Liver (tissue), 9 donors: ENCODE results near the gene BNC2. TPM values are rescaled to one million over a fixed set of nuclear protein-coding genes. Genes with fewer than 3 reads are reported as not detected.

Experiments
- DNase-seq: peaks from one replicate; pipeline ENCODE4 v3.0.0-alpha.2; 2017; ENCODE audit warnings: low spot score
- H3K27ac ChIP-seq, 2 donors: one replicate each; pipeline ENCODE4 v1.7.0; 2013; ENCODE audit warnings: inconsistent platforms in 2 of 2, low read length in 2 of 2, control low read depth in 1 of 2, low read depth in 1 of 2, mild to moderate bottlenecking in 1 of 2
- H3K27me3 ChIP-seq, 4 donors: one replicate each; pipeline versions ENCODE4 v1.6.1 to v1.7.0; 2013; ENCODE audit warnings: low read length in 3 of 4, inconsistent platforms in 1 of 4, mild to moderate bottlenecking in 1 of 4, moderate library complexity in 1 of 4; ENCODE audit not compliant: control insufficient read depth in 4 of 4, insufficient read depth in 4 of 4
- H3K36me3 ChIP-seq, 4 donors: one replicate each; pipeline versions ENCODE4 v1.6.1 to v1.7.0; 2013; ENCODE audit warnings: low read length in 3 of 4, mild to moderate bottlenecking in 3 of 4, low read depth in 1 of 4, moderate library complexity in 1 of 4; ENCODE audit not compliant: control insufficient read depth in 4 of 4, insufficient read depth in 3 of 4
- H3K4me1 ChIP-seq, 4 donors: one replicate each; pipeline versions ENCODE4 v1.6.1 to v1.7.0; 2013; ENCODE audit warnings: low read length in 3 of 4, mild to moderate bottlenecking in 3 of 4, moderate library complexity in 1 of 4; ENCODE audit not compliant: control insufficient read depth in 4 of 4, insufficient read depth in 4 of 4
- H3K4me3 ChIP-seq, 3 donors: one replicate each; pipeline versions ENCODE4 v1.6.1 to v1.7.0; 2013; ENCODE audit warnings: low read length in 3 of 3, control low read depth in 1 of 3, low read depth in 1 of 3, mild to moderate bottlenecking in 1 of 3
- H3K9ac ChIP-seq, 2 donors: one replicate each; pipeline ENCODE4 v1.7.0; 2013; ENCODE audit warnings: low read length in 2 of 2, mild to moderate bottlenecking in 2 of 2, moderate library complexity in 2 of 2, control low read depth in 1 of 2, low read depth in 1 of 2
- H3K9me3 ChIP-seq, 4 donors: one replicate each; pipeline versions ENCODE4 v1.6.1 to v1.7.0; 2013; ENCODE audit warnings: low read length in 3 of 4; ENCODE audit not compliant: control insufficient read depth in 4 of 4
- ATF3 ChIP-seq: IDR thresholded peaks from 2 replicates; pipeline ENCODE4 v1.6.1; 2016; ENCODE audit warnings: antibody characterized with exemption
- CTCF ChIP-seq: fragments of 150-350 bp; IDR thresholded peaks from 2 replicates; pipeline ENCODE4 v1.5.1; 2017; ENCODE audit warnings: improper control_type of control experiment, low read depth, low read length; ENCODE audit not compliant: missing input control
- EGR1 ChIP-seq, 2 donors: IDR thresholded peaks; 2 replicates each; pipeline ENCODE4 v1.6.1; 2016 to 2018; ENCODE audit warnings: antibody characterized with exemption in 2 of 2, low read depth in 2 of 2
- FOXA1 ChIP-seq: IDR thresholded peaks from 2 replicates; pipeline ENCODE4 v1.6.1; 2016; ENCODE audit warnings: antibody characterized with exemption
- FOXA2 ChIP-seq: IDR thresholded peaks from 2 replicates; pipeline ENCODE4 v1.6.1; 2016; ENCODE audit warnings: antibody characterized with exemption
- GABPA ChIP-seq, 2 donors: IDR thresholded peaks in 1 of 2; conservative IDR thresholded peaks in 1 of 2; 2 replicates each; pipeline ENCODE4 v1.6.1; 2016; ENCODE audit warnings: antibody characterized with exemption in 2 of 2, mild to moderate bottlenecking in 1 of 2, moderate library complexity in 1 of 2
- HNF4A ChIP-seq, 2 donors: conservative IDR thresholded peaks; 2 replicates each; pipeline ENCODE4 v1.6.1; 2016; ENCODE audit warnings: antibody characterized with exemption in 2 of 2, mild to moderate bottlenecking in 2 of 2
- HNF4G ChIP-seq: IDR thresholded peaks from 2 replicates; pipeline ENCODE4 v1.6.1; 2016; ENCODE audit warnings: antibody characterized with exemption
- JUND ChIP-seq, 2 donors: IDR thresholded peaks; 2 replicates each; pipeline ENCODE4 v1.6.1; 2016; ENCODE audit warnings: antibody characterized with exemption in 2 of 2
- MAX ChIP-seq: IDR thresholded peaks from 2 replicates; pipeline ENCODE4 v1.6.1; 2016; ENCODE audit warnings: antibody characterized with exemption
- NR2F2 ChIP-seq: IDR thresholded peaks from 2 replicates; pipeline ENCODE4 v1.6.1; 2016; ENCODE audit warnings: antibody characterized with exemption
- RAD21 ChIP-seq, 2 donors: IDR thresholded peaks; 2 replicates each; pipeline ENCODE4 v1.6.1; 2016; ENCODE audit warnings: antibody characterized with exemption in 2 of 2, mild to moderate bottlenecking in 2 of 2
- RXRA ChIP-seq, 2 donors: IDR thresholded peaks; 2 replicates each; pipeline ENCODE4 v1.6.1; 2017 to 2018; ENCODE audit warnings: antibody characterized with exemption in 2 of 2, mild to moderate bottlenecking in 1 of 2
- SP1 ChIP-seq: IDR thresholded peaks from 2 replicates; pipeline ENCODE4 v1.6.1; 2018; ENCODE audit warnings: antibody characterized with exemption, mild to moderate bottlenecking
- TAF1 ChIP-seq: conservative IDR thresholded peaks from 2 replicates; pipeline ENCODE4 v1.6.1; 2016; ENCODE audit warnings: antibody characterized with exemption, mild to moderate bottlenecking
- YY1 ChIP-seq: IDR thresholded peaks from 2 replicates; pipeline ENCODE4 v1.6.1; 2016; ENCODE audit warnings: antibody characterized with exemption, mild to moderate bottlenecking
- WGBS: extraction: QIAGEN DNeasy Blood & Tissue Kit; methylation state at CpG from one replicate; pipeline ENCODE4 v1.1.7; 2013; 5-methylcytosine and 5-hydroxymethylcytosine counted together
- polyA plus RNA-seq, 2 donors: library from polyadenylated mRNA; stranded (reverse) in 1 of 2; unstranded in 1 of 2; fragments of 200-250 nt in 1 of 2; fragments of >200 nt in 1 of 2; fragmentation: Nextera tagmentation in 1 of 2; extraction: Ambion mirVana in 1 of 2; gene quantifications; one replicate each; pipeline versions ENCODE4 v1.2.1 to v1.2.3, GENCODE V29; 2013 to 2015
- total RNA-seq, 2 donors: library from RNA; depleted of rRNA; stranded (reverse); fragments of >200 nt; gene quantifications; one replicate each; pipeline ENCODE4 v1.2.3, GENCODE V29; 2014
- TF ChIP-seq, protein P1 (sequence below): IDR thresholded peaks from 2 replicates; pipeline ENCODE4 v1.6.1; 2016; ENCODE audit warnings: antibody characterized with exemption, mild to moderate bottlenecking
- TF ChIP-seq, protein P2 (sequence below): IDR thresholded peaks from 2 replicates; pipeline ENCODE4 v1.6.1; 2016; ENCODE audit warnings: antibody characterized with exemption
- donor health status: healthy.
- donor health status: healthy.
- donor health status: healthy.
- donor health status: healthy.
- donor health status: healthy.

The BNC2 gene
- total and polyA plus RNA-seq, 4 donors, result 0.07 to 0.67 (median 0.08) TPM

DNA sequence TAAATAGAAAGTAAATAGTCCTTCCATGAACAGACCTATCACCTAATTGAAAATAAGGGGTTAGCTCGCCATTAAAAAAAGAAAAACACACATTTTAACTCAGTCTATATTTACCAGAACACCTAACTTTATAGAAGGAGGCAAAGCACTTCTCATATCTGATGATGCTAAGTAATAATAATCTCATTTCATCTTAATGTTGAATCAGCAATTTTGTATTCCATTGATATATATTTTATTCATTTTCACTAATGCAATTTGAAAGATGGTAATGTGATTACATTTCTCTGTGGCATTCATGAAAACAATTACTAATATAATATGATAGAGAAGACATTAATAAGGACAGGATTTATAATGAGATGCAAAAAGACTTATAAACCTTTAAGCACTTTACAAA is 276.7 kb downstream of the BNC2 start:
- no peaks in the 10 kb centered on the region for H3K36me3 ChIP-seq
- H3K9me3 ChIP-seq, result no peaks in the 10 kb centered on the region
- H3K27ac ChIP-seq, result no peak overlapping the region
- H3K4me1 ChIP-seq, result no peaks in the 10 kb centered on the region
- no peak for TF ChIP-seq TAF1
- TF ChIP-seq RXRA (IDR thresholded peaks at IDR 0.05), result no peak
- TF ChIP-seq, protein P1, sequence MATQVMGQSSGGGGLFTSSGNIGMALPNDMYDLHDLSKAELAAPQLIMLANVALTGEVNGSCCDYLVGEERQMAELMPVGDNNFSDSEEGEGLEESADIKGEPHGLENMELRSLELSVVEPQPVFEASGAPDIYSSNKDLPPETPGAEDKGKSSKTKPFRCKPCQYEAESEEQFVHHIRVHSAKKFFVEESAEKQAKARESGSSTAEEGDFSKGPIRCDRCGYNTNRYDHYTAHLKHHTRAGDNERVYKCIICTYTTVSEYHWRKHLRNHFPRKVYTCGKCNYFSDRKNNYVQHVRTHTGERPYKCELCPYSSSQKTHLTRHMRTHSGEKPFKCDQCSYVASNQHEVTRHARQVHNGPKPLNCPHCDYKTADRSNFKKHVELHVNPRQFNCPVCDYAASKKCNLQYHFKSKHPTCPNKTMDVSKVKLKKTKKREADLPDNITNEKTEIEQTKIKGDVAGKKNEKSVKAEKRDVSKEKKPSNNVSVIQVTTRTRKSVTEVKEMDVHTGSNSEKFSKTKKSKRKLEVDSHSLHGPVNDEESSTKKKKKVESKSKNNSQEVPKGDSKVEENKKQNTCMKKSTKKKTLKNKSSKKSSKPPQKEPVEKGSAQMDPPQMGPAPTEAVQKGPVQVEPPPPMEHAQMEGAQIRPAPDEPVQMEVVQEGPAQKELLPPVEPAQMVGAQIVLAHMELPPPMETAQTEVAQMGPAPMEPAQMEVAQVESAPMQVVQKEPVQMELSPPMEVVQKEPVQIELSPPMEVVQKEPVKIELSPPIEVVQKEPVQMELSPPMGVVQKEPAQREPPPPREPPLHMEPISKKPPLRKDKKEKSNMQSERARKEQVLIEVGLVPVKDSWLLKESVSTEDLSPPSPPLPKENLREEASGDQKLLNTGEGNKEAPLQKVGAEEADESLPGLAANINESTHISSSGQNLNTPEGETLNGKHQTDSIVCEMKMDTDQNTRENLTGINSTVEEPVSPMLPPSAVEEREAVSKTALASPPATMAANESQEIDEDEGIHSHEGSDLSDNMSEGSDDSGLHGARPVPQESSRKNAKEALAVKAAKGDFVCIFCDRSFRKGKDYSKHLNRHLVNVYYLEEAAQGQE, result no peak
- TF ChIP-seq ATF3, result no peak
- no peak for TF ChIP-seq CTCF
- TF ChIP-seq YY1, result no peak
- no peak for TF ChIP-seq GABPA (IDR thresholded peaks at IDR 0.05 in 1 of 2, conservative IDR thresholded peaks at IDR 0.05 in 1 of 2)
- TF ChIP-seq NR2F2, result no peak
- TF ChIP-seq JUND (IDR thresholded peaks at IDR 0.05), result no peak
- TF ChIP-seq HNF4A (conservative IDR thresholded peaks at IDR 0.05), result no peak
- TF ChIP-seq HNF4G, result no peak
- TF ChIP-seq MAX, result no peak
- TF ChIP-seq, protein P2, sequence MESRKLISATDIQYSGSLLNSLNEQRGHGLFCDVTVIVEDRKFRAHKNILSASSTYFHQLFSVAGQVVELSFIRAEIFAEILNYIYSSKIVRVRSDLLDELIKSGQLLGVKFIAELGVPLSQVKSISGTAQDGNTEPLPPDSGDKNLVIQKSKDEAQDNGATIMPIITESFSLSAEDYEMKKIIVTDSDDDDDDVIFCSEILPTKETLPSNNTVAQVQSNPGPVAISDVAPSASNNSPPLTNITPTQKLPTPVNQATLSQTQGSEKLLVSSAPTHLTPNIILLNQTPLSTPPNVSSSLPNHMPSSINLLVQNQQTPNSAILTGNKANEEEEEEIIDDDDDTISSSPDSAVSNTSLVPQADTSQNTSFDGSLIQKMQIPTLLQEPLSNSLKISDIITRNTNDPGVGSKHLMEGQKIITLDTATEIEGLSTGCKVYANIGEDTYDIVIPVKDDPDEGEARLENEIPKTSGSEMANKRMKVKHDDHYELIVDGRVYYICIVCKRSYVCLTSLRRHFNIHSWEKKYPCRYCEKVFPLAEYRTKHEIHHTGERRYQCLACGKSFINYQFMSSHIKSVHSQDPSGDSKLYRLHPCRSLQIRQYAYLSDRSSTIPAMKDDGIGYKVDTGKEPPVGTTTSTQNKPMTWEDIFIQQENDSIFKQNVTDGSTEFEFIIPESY, result no peak
- no peak for TF ChIP-seq RAD21 (IDR thresholded peaks at IDR 0.05)
- no peak for TF ChIP-seq FOXA2
- TF ChIP-seq EGR1 (IDR thresholded peaks at IDR 0.05; ENCODE audit: low read depth in 2 of 2), result no peak
- TF ChIP-seq SP1, result no peak
- TF ChIP-seq FOXA1, result no peak
- DNase-seq, result no peak
- 81% methylated on average over 1 of the region's 1 CpG for WGBS
- H3K4me3 ChIP-seq, result no peak overlapping the region
- no peak overlapping the region for H3K9ac ChIP-seq
- H3K27me3 ChIP-seq, result no peaks in the 10 kb centered on the region
